ENCODE data around the gene AMZ1.

The AMZ1 gene

GRCh38 chr7:2761801-2762497, 73.9 kb downstream of the AMZ1 start:
- peak overlapping the region in 1 of 2 donors; percentile 34 for H3K4me3 ChIP-seq (ENCODE audit: low read depth in 1 of 2, low read length in 2 of 2)
- no peaks in the 10 kb centered on the region for H3K9me3 ChIP-seq (ENCODE audit: control insufficient read depth in 1 of 2, low read length in 2 of 2)
- peaks cover 26 to 54% of the 10 kb centered on the region in 2 donors for H3K4me1 ChIP-seq (ENCODE audit: control insufficient read depth in 1 of 2, insufficient read depth in 2 of 2, low read length in 2 of 2)
- no peaks in the 10 kb centered on the region for H3K36me3 ChIP-seq (ENCODE audit: control insufficient read depth in 1 of 2, insufficient read depth in 2 of 2, low read length in 2 of 2)
- peak overlapping the region; percentile 80 for H3K27ac ChIP-seq (ENCODE audit: low read length)
- H3K27me3 ChIP-seq (ENCODE audit: low read depth, low read length) = no peaks in the 10 kb centered on the region

- no peaks in the 10 kb centered on the region for H3K9me3 ChIP-seq (ENCODE audit: control insufficient read depth in 1 of 2, low read length in 2 of 2)
- H3K27me3 ChIP-seq (ENCODE audit: low read depth, low read length) = no peaks in the 10 kb centered on the region
- peak overlapping the region; percentile 80 for H3K27ac ChIP-seq (ENCODE audit: low read length)
- H3K36me3 ChIP-seq (ENCODE audit: control insufficient read depth in 1 of 2, insufficient read depth in 2 of 2, low read length in 2 of 2) = no peaks in the 10 kb centered on the region
- H3K4me1 ChIP-seq (ENCODE audit: control insufficient read depth in 1 of 2, insufficient read depth in 2 of 2, low read length in 2 of 2) = peaks cover 21 to 44% of the 10 kb centered on the region in 2 donors
- H3K4me3 ChIP-seq (ENCODE audit: low read depth in 1 of 2, low read length in 2 of 2) = no peak overlapping the region
These were observed 75.6 kb downstream of the AMZ1 start for GRCh38 chr7:2763597-2763996.

GRCh38 chr7:2764621-2765020, 76.6 kb downstream of the AMZ1 start:
- Histone ChIP-seq H3K4me1 (ENCODE audit: control insufficient read depth in 1 of 2, insufficient read depth in 2 of 2, low read length in 2 of 2) (peaks cover 16 to 36% of the 10 kb centered on the region in 2 donors), H3K4me3 (ENCODE audit: low read depth in 1 of 2, low read length in 2 of 2) (no peak overlapping the region), H3K27me3 (ENCODE audit: low read depth, low read length) (no peaks in the 10 kb centered on the region), H3K36me3 (ENCODE audit: control insufficient read depth in 1 of 2, insufficient read depth in 2 of 2, low read length in 2 of 2) (no peaks in the 10 kb centered on the region), H3K9me3 (ENCODE audit: control insufficient read depth in 1 of 2, low read length in 2 of 2) (no peaks in the 10 kb centered on the region), H3K27ac (ENCODE audit: low read length) (no peak overlapping the region)

All from muscle layer of duodenum (tissue), 2 donors.